Coronary artery (tissue), 2 donors: ENCODE measurements around the gene TMEM108.

Experiments
- DNase-seq: peaks from one replicate; pipeline ENCODE4 v3.0.0-alpha.2; 2017; ENCODE audit warnings: low spot score
- H3K27ac ChIP-seq, 2 donors: fragments of 200-600 bp; sonication (generic); one replicate each; pipeline ENCODE4 v1.5.1; 2016 to 2019
- H3K4me3 ChIP-seq: fragments of 200-600 bp; sonication (generic); 2 replicates; pipeline ENCODE4 v1.5.1; 2016; ENCODE audit warnings: mild to moderate bottlenecking, moderate library complexity
- TF ChIP-seq, protein P1 (sequence below): fragments of 200-600 bp; sonication (generic); IDR thresholded peaks from one replicate; pipeline ENCODE4 v1.5.1; 2019; ENCODE audit warnings: antibody characterized with exemption

TMEM108 gene

DNA sequence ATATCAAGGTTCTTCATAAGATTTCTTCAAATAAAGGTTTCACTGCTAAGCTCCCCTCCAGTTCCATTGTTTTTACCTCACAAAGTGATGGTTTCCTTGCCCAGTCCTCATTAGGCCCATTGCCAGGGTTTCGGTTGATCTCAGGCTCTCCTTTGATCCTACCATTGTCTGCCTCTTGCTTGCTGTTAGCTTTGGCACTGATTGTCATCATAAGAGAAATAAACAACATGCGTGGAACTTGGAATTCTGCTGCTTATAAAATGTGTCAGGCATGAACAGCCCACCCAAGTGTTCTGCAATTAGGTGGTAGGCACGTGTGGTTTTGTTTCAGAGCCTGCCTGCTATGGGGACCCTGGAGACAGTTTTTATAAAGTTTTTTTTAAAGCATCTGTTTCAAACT, 254.1 kb downstream of the TMEM108 start:
- DNase-seq, result no peak
- TF ChIP-seq, protein P1, sequence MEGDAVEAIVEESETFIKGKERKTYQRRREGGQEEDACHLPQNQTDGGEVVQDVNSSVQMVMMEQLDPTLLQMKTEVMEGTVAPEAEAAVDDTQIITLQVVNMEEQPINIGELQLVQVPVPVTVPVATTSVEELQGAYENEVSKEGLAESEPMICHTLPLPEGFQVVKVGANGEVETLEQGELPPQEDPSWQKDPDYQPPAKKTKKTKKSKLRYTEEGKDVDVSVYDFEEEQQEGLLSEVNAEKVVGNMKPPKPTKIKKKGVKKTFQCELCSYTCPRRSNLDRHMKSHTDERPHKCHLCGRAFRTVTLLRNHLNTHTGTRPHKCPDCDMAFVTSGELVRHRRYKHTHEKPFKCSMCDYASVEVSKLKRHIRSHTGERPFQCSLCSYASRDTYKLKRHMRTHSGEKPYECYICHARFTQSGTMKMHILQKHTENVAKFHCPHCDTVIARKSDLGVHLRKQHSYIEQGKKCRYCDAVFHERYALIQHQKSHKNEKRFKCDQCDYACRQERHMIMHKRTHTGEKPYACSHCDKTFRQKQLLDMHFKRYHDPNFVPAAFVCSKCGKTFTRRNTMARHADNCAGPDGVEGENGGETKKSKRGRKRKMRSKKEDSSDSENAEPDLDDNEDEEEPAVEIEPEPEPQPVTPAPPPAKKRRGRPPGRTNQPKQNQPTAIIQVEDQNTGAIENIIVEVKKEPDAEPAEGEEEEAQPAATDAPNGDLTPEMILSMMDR, result no peak
- no peak overlapping the region for H3K27ac ChIP-seq
- no peak overlapping the region for H3K4me3 ChIP-seq

DNA sequence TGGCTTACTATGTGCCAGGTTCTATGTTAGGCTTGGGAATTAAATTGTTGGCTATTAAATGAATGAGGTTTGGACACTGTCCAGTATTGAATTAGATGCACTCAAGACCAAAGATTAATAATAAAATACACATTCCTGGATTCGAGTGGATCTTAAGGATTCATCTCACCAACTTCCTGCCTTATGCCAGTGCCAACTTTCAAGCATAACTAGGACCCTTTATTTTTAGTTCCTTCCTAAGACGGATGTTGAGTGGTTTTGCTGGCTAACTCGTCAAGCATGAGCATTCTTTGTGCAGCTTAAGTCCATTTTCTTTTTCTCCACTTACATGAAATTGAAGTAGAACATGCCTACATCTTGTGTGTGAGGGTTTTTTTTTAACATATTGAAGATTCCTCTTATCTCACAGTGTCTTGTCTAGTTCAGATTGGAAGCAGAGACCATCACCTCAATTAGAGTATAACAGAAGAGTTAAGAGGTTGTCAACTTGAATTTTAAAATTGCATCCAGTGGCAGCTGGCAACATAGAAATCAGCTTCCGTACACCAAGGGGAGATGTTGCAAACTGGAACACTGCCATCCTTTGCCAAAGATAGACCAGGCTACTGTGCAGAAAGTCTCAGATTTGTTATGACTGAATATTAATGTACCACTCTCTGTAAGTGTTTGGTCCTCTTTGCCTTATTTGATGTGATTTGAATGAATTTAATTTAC, 255.4 kb downstream of the TMEM108 start:
- no peak overlapping the region for H3K27ac ChIP-seq
- DNase-seq, result no peak
- no peak overlapping the region for H3K4me3 ChIP-seq
- TF ChIP-seq, protein P1, result no peak

- Histone ChIP-seq H3K27ac (no peak overlapping the region), H3K4me3 (no peak overlapping the region)
- TF ChIP-seq, protein P1, result no peak
- DNase-seq, result no peak
These were observed 256.1 kb downstream of the TMEM108 start for GRCh38 chr3:133294253-133294652.

GRCh38 chr3:133295199-133295901, 257.2 kb downstream of the TMEM108 start:
- Histone ChIP-seq H3K27ac (no peak overlapping the region), H3K4me3 (no peak overlapping the region)
- TF ChIP-seq, protein P1, result no peak
- no peak for DNase-seq

- Histone ChIP-seq H3K4me3 (no peak overlapping the region), H3K27ac (no peak overlapping the region)
- DNase-seq, result no peak
- TF ChIP-seq, protein P1, result no peak
These were observed 258.0 kb downstream of the TMEM108 start for GRCh38 chr3:133295944-133296917.

DNA sequence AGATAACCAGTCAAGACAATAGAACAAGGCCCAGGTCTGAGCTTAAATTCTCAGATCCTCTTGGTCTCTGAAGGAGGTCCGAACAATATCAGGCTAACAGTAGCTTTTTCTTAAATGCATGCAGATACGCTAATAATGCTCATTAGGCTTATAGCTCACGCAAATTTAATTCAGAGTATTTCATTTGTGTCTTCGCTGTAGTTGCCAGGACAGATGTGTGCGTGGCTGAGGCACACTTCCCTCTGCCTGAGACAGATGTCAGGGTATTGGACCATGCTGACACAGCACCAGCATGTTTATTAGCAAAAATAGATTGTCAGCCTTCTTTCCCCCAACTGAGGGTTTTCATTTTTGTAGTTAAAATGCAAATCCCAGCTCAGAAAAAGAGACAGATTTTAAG, 258.8 kb downstream of the TMEM108 start:
- TF ChIP-seq, protein P1, result no peak
- DNase-seq, result no peak
- no peak overlapping the region for H3K27ac ChIP-seq
- H3K4me3 ChIP-seq, result no peak overlapping the region
